Measurements from ENCODE around the gene NUP214.

NUP214 gene

GRCh38 chr9:131277287-131277909 is 152.0 kb downstream of the NUP214 start:
- no peak for DNase-seq (ENCODE audit: low spot score)

GRCh38 chr9:131277910-131278701 is 152.7 kb downstream of the NUP214 start:
- DNase-seq (ENCODE audit: low spot score): peak; percentile 80

- DNase-seq (ENCODE audit: low spot score): peak; percentile 27
Observed at GRCh38 chr9:131278702-131279111, 153.3 kb downstream of the NUP214 start.

GRCh38 chr9:131279196-131279862 is 153.9 kb downstream of the NUP214 start:
- no peak for DNase-seq (ENCODE audit: low spot score)

GRCh38 chr9:131279863-131280570 is 154.6 kb downstream of the NUP214 start:
- DNase-seq (ENCODE audit: low spot score): no peak

DNA sequence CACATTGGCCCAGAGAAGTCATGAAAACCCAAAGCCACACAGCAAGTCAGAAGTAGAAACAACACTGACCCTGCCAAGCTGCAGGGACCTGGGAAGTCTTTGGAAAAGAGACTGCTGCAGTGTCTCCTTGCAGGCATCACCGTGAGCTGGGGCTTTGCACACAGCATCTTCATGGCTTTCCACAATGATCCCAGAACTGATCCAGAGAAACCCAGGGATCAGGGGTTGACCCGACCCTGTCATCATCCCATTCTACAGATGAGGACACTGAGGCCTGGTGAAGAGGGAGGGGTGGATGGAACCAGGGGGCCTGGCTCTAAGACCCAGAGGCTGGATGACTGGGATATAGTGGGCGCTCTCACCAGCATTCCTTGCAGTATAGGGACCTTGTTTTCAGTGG is 155.3 kb downstream of the NUP214 start:
- no peak for DNase-seq (ENCODE audit: low spot score)

DNA sequence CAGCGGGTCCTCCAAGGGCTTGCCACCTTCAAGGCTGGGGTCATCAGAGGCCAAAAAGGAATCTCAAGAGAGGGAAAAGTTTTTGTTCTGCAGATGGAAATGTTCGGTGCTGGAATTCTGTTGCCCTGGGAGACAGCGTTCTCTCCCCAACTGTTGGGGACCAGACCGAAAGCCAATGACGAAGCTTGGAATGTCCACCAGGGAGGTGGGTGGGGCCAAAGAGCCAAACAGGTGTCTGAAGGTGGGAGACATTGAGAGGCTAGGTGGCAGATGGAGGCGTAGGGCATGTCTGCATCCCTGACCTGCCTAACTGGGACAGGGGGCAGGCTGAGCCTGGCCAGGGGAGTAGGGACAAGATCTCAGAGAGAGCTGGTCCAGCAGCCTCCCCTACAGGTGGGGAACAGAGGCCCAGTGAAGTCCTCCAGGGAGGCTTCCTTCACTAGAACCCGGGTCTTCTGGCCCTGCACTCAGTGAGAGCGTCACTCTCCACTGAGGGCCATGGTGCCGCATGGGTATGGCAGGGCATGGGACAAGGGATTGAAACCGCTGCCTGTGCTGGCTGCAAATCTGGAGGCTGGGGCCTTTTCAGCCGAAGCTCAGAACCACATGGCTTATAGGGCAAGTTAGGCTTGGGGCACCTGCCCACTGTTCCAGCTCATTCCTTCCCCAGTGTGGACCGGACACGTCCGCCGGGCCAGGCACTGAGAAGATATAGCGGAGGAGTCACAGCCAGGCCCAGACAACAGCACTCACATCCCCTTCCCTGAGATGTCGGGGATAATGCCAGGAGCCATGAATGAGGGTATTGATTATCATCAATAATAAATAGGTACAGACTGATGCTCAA is 156.0 kb downstream of the NUP214 start:
- no peak for DNase-seq (ENCODE audit: low spot score)

DNA sequence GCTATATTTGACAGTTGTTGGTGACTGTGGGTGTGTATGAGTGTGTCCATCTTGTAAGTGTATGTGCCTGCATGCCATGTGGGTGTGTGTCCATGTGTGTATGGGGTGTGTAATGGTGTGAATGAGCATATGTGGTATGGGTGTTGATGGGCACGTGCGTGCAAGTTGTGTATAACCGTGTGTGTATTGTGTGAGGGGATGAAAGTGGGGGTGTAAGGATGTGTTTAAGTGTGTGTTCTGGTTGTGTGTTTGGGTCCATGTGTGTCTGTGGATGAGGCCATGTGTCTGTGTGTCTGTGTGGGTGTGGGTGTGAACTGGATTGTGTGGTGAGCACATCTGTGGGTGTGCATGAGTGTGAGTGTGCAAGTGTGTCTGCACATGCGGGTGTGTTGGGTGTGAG is 156.8 kb downstream of the NUP214 start:
- no peak for DNase-seq (ENCODE audit: low spot score)

DNA sequence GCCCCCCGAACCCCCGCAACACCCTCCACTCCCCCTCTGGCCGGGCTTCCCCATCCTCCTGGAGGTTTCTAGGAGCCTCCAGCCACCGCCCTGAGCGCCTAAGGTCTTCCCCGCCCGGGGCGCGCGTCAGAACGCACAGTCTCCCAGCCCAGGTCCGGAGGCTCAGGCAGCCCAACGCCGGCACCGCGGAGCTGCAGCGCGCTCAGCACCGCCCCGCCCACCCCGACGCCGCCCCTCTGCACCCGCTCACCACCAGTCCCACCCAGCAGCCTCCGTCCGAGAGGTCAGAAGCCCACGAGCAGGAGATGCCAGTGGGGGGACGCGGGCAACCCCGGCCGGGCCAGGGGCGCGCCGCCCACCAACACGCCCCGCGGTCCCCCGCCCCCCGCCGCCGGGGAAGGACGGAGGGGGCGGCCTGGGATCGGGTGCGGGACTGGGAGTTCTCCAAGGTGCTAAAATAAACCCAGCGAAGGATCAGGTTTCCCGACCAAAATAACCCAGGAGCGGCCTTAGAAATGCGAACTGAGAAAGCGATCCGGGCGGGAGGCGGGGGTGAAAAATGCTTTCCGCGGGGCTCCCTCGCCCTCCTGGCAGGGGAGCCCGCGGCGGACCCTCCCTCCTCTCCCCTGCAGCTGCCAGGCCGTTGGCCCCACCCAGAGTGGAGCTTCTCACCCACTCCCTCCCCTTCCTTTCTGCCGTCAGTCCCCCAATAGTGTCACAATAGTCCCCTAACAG is 157.5 kb downstream of the NUP214 start:
- no peak for DNase-seq (ENCODE audit: low spot score)

Measured in SW480 (cell line).